Astrocyte of the spinal cord (primary cell): ENCODE measurements around the gene DGKG.

Experiments used
- DNase-seq: peaks from one replicate; pipeline ENCODE4 v3.0.0; 2011; ENCODE audit warnings: low read depth, low spot score
- H3K4me3 ChIP-seq: 2 replicates; pipeline ENCODE4 v1.5.1; 2011; ENCODE audit warnings: low read depth, mild to moderate bottlenecking, low read length, moderate library complexity
- in situ Hi-C: cut with HindIII; loops from 2 replicates; pipeline ENCODE4 v1.10.0; 2017; ENCODE audit warnings: low sequenced_read_pairs
- TF ChIP-seq, protein P1 (sequence below): IDR thresholded peaks from 2 replicates; pipeline ENCODE4 v1.5.1; 2012; ENCODE audit warnings: low read depth, mild to moderate bottlenecking, low read length, inconsistent platforms

Gene DGKG

DNA sequence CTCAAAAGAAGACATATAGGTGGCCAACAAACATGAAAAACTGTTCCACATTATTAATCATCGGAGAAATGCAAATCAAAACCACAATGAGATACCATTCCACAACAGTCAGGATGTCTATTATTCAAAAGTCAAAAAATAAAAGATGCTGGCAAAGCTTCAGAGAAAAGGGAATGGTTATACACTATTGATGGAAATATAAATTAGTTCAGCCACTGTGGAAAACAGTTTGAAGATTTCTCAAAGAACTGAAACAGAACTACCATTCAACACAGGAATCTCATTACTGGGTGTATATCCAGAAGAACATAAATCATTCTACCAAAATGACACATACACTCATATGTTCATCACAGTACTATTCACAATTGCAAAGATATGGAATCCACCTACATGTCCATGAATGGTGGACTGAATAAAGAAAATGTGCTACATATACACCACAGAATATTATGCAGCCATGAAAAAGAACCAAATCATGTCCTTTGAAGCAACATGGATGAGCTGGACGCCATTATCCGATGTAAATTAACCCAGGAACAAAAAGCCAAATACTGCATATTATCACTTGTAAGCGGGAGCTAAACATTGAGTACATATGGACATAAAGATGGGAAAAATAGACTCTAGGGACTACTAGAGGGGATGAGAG lies 32.7 kb upstream of the DGKG start:
- TF ChIP-seq, protein P1, sequence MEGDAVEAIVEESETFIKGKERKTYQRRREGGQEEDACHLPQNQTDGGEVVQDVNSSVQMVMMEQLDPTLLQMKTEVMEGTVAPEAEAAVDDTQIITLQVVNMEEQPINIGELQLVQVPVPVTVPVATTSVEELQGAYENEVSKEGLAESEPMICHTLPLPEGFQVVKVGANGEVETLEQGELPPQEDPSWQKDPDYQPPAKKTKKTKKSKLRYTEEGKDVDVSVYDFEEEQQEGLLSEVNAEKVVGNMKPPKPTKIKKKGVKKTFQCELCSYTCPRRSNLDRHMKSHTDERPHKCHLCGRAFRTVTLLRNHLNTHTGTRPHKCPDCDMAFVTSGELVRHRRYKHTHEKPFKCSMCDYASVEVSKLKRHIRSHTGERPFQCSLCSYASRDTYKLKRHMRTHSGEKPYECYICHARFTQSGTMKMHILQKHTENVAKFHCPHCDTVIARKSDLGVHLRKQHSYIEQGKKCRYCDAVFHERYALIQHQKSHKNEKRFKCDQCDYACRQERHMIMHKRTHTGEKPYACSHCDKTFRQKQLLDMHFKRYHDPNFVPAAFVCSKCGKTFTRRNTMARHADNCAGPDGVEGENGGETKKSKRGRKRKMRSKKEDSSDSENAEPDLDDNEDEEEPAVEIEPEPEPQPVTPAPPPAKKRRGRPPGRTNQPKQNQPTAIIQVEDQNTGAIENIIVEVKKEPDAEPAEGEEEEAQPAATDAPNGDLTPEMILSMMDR, result no peak
- in situ Hi-C loops, result no loop called here
- no peak overlapping the region for H3K4me3 ChIP-seq
- no peak for DNase-seq

DNA sequence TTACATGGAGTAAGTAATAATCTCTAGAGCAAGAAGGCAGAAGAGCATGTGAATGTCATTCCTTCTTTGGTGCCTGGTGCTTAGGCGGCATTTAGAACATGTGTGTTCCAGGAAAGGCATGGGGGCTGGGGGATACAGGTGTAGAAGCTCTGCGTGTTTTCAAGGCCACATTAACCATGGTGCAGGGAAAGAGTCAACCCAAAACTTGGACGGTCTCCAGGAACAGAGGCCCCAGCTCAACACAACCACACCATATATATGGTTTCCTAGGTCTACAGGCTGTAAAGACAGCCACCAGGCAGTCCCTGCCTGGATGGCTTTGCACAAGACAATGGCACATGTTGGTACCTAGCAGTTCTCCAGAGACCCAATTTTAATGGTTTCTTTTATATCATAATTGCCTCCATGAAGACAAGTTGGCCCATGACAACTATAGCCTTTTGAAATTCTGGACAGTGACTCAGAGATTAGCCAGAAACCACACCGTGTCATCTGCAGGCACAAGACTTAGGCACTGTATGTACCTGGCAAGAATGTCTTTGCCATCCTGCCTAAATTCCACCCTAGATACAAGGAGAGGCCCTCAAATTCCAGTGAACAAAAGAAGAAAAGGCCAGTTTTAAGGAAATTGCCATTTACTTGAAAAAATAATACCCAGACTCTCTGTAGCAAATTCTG lies 25.0 kb upstream of the DGKG start:
- TF ChIP-seq, protein P1, result no peak
- no peak for DNase-seq
- in situ Hi-C loops, result no loop called here
- H3K4me3 ChIP-seq, result no peak overlapping the region

DNA sequence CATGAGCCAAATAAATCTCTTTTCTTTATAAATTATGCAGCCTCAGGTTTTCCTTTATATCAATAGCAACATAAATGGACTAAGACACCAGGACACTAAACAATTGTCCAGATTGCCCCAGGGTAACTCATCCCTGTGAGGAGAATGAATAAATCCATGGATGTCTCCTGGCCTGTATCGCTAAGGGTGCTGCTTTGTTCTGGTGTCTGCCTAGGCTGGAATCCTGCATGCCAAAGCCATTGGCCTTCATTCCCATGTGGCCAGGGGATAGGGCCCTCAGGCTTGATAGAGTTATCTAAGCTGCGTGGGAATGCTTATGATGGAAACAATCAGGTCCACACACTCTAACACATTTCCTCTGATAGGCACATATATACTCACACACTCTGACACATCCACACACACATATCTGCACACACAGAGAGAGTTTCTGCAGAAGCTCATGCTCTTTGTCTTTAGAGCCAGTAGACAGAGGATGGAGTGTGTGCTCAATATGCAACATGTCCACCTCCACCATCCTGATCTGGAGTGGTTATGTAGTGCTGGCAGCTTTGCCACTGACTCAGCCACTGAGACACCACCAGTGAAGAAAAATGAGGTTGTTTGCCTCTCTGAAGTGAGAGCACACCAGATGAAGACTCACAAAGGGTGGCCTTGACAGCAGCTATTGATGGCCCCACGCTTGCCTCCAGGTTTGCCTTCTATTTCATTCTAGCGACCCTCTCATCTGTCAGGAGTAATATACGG lies 24.0 kb upstream of the DGKG start:
- DNase-seq, result no peak
- H3K4me3 ChIP-seq, result no peak overlapping the region
- in situ Hi-C loops, result no loop called here
- TF ChIP-seq, protein P1, result no peak

DNA sequence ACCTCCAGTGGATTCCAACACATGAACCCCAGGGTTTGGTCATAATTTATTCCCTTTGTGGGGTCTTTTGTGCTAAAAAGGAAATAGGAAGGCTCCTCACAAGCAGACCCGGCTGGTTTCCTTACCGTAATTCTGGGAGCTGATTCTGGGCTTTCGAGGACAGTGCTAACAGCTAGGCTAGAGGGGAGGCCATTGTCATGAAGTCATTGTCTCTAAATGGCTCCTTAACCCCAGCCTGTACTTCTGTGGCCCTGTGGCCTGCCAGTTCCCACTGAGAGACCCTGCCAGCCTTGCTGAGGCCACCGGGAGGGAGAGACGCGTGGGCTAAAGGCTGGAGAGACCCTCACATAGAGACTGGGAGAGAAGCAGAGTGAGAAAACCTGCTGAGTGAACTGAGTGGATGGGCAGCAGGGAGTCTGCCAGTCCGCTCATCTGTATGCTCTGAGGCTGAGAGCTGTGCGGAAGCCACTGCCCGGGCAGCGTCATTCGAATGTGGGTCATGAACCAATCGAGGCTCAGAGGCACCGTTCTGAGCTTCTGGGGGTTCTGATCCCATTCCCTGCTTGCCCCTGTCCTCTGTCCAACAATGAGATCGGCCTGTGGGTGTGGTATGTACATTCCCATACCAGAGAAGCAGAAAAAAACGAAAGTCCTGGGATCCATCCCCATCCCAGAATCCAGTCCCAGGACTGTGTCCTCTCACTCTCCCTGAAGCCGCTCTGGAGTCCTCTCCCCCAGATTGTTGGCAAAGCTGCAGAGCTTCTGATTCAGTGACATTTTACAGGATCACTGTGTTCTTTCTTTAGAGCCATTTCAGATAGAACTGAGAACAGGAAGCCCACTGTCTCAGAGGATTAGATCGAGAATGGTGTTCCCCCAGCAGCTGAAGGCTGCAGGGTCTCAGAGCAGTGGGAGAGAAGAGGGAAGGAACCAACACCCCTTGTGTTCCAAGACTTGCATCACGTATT lies 21.3 kb upstream of the DGKG start:
- H3K4me3 ChIP-seq, result no peak overlapping the region
- TF ChIP-seq, protein P1, result no peak
- DNase-seq, result no peak
- in situ Hi-C loops, result no loop called here

DNA sequence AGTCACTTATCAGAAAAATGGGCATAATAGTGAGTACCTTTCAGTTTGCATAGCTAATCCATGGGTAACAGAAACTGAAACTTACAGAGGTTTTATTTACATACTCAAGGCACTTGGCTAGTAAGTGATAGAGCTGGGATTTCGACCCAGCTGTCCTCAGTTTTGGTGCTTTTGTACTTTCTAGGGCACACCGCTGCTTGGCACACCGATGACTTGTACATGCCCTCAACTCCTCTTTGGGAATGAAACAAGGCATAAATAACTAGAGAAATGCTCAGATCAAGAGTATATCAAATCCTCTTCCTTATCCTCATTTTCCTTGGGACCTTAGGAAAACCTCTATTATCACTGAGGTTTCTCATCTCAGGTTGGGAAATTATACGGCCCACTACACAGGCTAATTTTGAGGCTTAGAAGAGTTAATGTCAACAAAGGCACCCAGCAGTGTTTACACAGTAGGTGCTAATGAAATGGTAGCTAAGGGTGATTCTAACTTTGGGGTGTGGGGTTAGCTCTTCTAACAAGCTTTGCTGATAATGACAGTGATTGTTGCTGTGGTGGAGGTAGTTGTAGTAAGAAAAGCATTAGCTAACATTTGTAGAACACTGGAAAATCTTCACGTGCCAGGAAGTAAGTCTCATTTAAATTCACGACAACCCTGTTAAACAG lies 20.3 kb upstream of the DGKG start:
- in situ Hi-C loops, result no loop called here
- no peak overlapping the region for H3K4me3 ChIP-seq
- TF ChIP-seq, protein P1, result no peak
- no peak for DNase-seq
